SK-N-SH (cell line): Measurements from ENCODE around the gene COL5A2. TPM values are rescaled to one million over a fixed set of nuclear protein-coding genes. Genes with fewer than 3 reads are reported as not detected.

Source experiments
- CTCF ChIA-PET: fragments of 300-600, 350-600 bp; formaldehyde crosslinking; extraction: SDS; loops from one replicate; lab custom pipeline; 2021; lab: Yijun Ruan, JAX
- POLR2A ChIA-PET: fragments of 350-600 bp; sonication (Branson Sonifier 250); formaldehyde crosslinking; extraction: SDS; loops from one replicate; lab custom pipeline; 2020; ENCODE audit warnings: antibody characterized with exemption, inconsistent platforms; lab: Yijun Ruan, JAX
- DNase-seq: peaks from one replicate; pipeline ENCODE4 v3.0.0; 2012
- H2AFZ ChIP-seq: fragments of 200-600 bp; sonication (generic); 2 replicates; pipeline ENCODE4 v1.8.1; 2016; ENCODE audit warnings: antibody characterized with exemption, mild to moderate bottlenecking, low read depth
- H3F3A ChIP-seq: fragments of 200-600 bp; sonication (generic); replicated peaks from 2 replicates; pipeline ENCODE3; 2016; ENCODE audit warnings: antibody characterized with exemption, mild to moderate bottlenecking; ENCODE audit not compliant: insufficient read depth
- H3K27ac ChIP-seq, 2 experiments: fragments of 200-500 bp in 1 of 2; fragments of 200-600 bp in 1 of 2; sonication (Bioruptor generic) in 1 of 2; sonication (generic), shearing (Covaris generic) in 1 of 2; 2 replicates each; pipeline versions ENCODE4 v1.5.1 to v1.6.1; 2014 to 2016; ENCODE audit warnings: low read depth in 2 of 2, inconsistent platforms in 1 of 2, low read length in 1 of 2, mild to moderate bottlenecking in 1 of 2, mixed read lengths in 1 of 2
- H3K27me3 ChIP-seq: fragments of 200-600 bp; sonication (generic), shearing (Covaris generic); 2 replicates; pipeline ENCODE4 v1.6.1; 2016; ENCODE audit warnings: mixed run types; ENCODE audit not compliant: insufficient read depth
- H3K36me3 ChIP-seq, 2 experiments: fragments of 200-500 bp in 1 of 2; fragments of 200-600 bp in 1 of 2; sonication (Bioruptor generic) in 1 of 2; sonication (generic) in 1 of 2; replicated peaks in 1 of 2; 2 replicates each; pipeline versions ENCODE3 to v1.5.1; 2014 to 2016; ENCODE audit warnings: low read length in 1 of 2, mild to moderate bottlenecking in 1 of 2; ENCODE audit not compliant: insufficient read depth in 2 of 2, control insufficient read depth in 1 of 2
- H3K4me1 ChIP-seq, 2 experiments: fragments of 200-500 bp in 1 of 2; fragments of 200-600 bp in 1 of 2; sonication (Bioruptor generic) in 1 of 2; sonication (generic), shearing (Covaris generic) in 1 of 2; 2 replicates each; pipeline versions ENCODE4 v1.5.1 to v1.6.1; 2014 to 2016; ENCODE audit warnings: low read depth in 1 of 2, low read length in 1 of 2, mixed run types in 1 of 2; ENCODE audit not compliant: insufficient read depth in 2 of 2, control insufficient read depth in 1 of 2
- H3K4me2 ChIP-seq: fragments of 200-600 bp; sonication (generic), shearing (Covaris generic); 2 replicates; pipeline ENCODE4 v1.6.1; 2017; ENCODE audit warnings: mixed run types
- H3K4me3 ChIP-seq, 2 experiments: fragments of 200-500 bp in 1 of 2; fragments of 200-600 bp in 1 of 2; sonication (Bioruptor generic) in 1 of 2; sonication (generic), shearing (Covaris generic) in 1 of 2; 2 replicates each; pipeline versions ENCODE4 v1.5.1 to v1.8.1; 2014 to 2016; ENCODE audit warnings: low read depth in 2 of 2, inconsistent platforms in 1 of 2, low read length in 1 of 2, mild to moderate bottlenecking in 1 of 2, mixed read lengths in 1 of 2, moderate library complexity in 1 of 2
- H3K79me2 ChIP-seq: fragments of 200-600 bp; sonication (generic); 2 replicates; pipeline ENCODE4 v1.8.1; 2017; ENCODE audit warnings: mild to moderate bottlenecking; ENCODE audit not compliant: insufficient read depth
- H3K9ac ChIP-seq: fragments of 200-600 bp; sonication (generic); 2 replicates; pipeline ENCODE4 v1.6.1; 2017; ENCODE audit warnings: mixed run types
- H3K9me2 ChIP-seq: fragments of 200-600 bp; sonication (generic); 2 replicates; pipeline ENCODE4 v1.6.1; 2017; ENCODE audit warnings: mixed run types
- H3K9me3 ChIP-seq: fragments of 200-600 bp; sonication (generic); 2 replicates; pipeline ENCODE4 v1.6.1; 2017; ENCODE audit warnings: mixed run types, mild to moderate bottlenecking, moderate library complexity
- H4K20me1 ChIP-seq: fragments of 200-600 bp; sonication (generic); 2 replicates; pipeline ENCODE4 v1.6.1; 2017; ENCODE audit warnings: mild to moderate bottlenecking, mixed run types; ENCODE audit not compliant: insufficient read depth
- CHD2 ChIP-seq: fragments of 150-350 bp; IDR thresholded peaks from 2 replicates; pipeline ENCODE4 v1.6.1; 2018; ENCODE audit warnings: low read length; ENCODE audit not compliant: partially characterized antibody
- ELF1 ChIP-seq: IDR thresholded peaks from 2 replicates; pipeline ENCODE4 v1.4.0; 2012
- EP300 ChIP-seq, 2 experiments: IDR thresholded peaks; 2 replicates each; pipeline versions ENCODE4 v1.4.0 to v1.6.1; 2012; ENCODE audit warnings: borderline replicate concordance in 1 of 2, low read depth in 1 of 2, low read length in 1 of 2
- EZH2phosphoT487 ChIP-seq: fragments of 200-600 bp; sonication (generic); IDR thresholded peaks from 2 replicates; pipeline ENCODE4 v1.6.1; 2017; ENCODE audit warnings: low read depth, mixed run types, mild to moderate bottlenecking, antibody characterized with exemption, moderate library complexity, borderline replicate concordance
- FOSL2 ChIP-seq: IDR thresholded peaks from 2 replicates; pipeline ENCODE4 v1.4.0; 2012; ENCODE audit warnings: low read depth, mild to moderate bottlenecking, moderate library complexity, borderline replicate concordance
- FOXJ3 ChIP-seq: sonication (generic); formaldehyde crosslinking; IDR thresholded peaks from 2 replicates; pipeline ENCODE4 v1.5.1; 2020; ENCODE audit warnings: mild to moderate bottlenecking, missing genetic modification reagents
- FOXM1 ChIP-seq: IDR thresholded peaks from 2 replicates; pipeline ENCODE4 v1.4.0; 2012; ENCODE audit warnings: low read depth, mild to moderate bottlenecking
- GABPA ChIP-seq: IDR thresholded peaks from 2 replicates; pipeline ENCODE4 v1.4.0; 2012; ENCODE audit warnings: low read depth, mild to moderate bottlenecking
- JUND ChIP-seq: IDR thresholded peaks from 2 replicates; pipeline ENCODE4 v1.4.0; 2012
- NRF1 ChIP-seq: IDR thresholded peaks from 2 replicates; pipeline ENCODE4 v1.6.1; 2012; ENCODE audit warnings: low read depth, mild to moderate bottlenecking, low read length
- POLR2AphosphoS5 ChIP-seq: IDR thresholded peaks from 2 replicates; pipeline ENCODE4 v1.6.1; 2012; ENCODE audit warnings: low read depth, low read length
- RAD21 ChIP-seq: IDR thresholded peaks from 2 replicates; pipeline ENCODE4 v1.6.1; 2012; ENCODE audit warnings: mild to moderate bottlenecking, low read length
- RXRA ChIP-seq: IDR thresholded peaks from 2 replicates; pipeline ENCODE4 v1.4.0; 2012; ENCODE audit warnings: low read depth, mild to moderate bottlenecking, borderline replicate concordance
- TAF1 ChIP-seq: IDR thresholded peaks from 2 replicates; pipeline ENCODE4 v1.6.1; 2012; ENCODE audit warnings: low read depth, mild to moderate bottlenecking, low read length, moderate library complexity, borderline replicate concordance
- USF2 ChIP-seq: fragments of 150-350 bp; IDR thresholded peaks from 2 replicates; pipeline ENCODE4 v1.6.1; 2017; ENCODE audit warnings: antibody characterized with exemption, low read length, low read depth, borderline replicate concordance
- WGBS: methylation state at CpG from one replicate; pipeline ENCODE4 v1.1.6; 2017; ENCODE audit warnings: low lambda C conversion rate; 5-methylcytosine and 5-hydroxymethylcytosine counted together
- polyA plus RNA-seq, 3 experiments: library from polyadenylated mRNA; depleted of rRNA; stranded (reverse); fragments of >200 nt; gene quantifications; 2 replicates each; pipeline ENCODE4 v1.2.3, GENCODE V29; 2012
- TF ChIP-seq, protein P1 (sequence below): IDR thresholded peaks from 2 replicates; pipeline ENCODE4 v1.4.0; 2012; ENCODE audit warnings: low read depth
- TF ChIP-seq, protein P2 (sequence below): fragments of 200-600 bp; sonication (generic); IDR thresholded peaks from 2 replicates; pipeline ENCODE4 v1.6.1; 2017; ENCODE audit warnings: antibody characterized with exemption, mild to moderate bottlenecking, moderate library complexity

The COL5A2 gene
- polyA plus RNA-seq, 1 of the 3 experiments (the other 2 are of a cell fraction): 20.4 TPM

- Histone ChIP-seq H3K27me3 (no peaks in the 10 kb centered on the region), H3K79me2 (no peaks in the 10 kb centered on the region), H4K20me1 (no peaks in the 10 kb centered on the region), H3K4me1 (peaks cover 0 to 4% of the 10 kb centered on the region in 2 experiments; a peak in 2 of 4 replicates), H3K9me3 (no peaks in the 10 kb centered on the region), H3K9me2 (no peaks in the 10 kb centered on the region), H3K9ac (no peak overlapping the region), H3F3A (no peaks in the 10 kb centered on the region), H3K4me2 (no peak overlapping the region), H3K4me3 (no peak overlapping the region), H2AFZ (no peak overlapping the region), H3K36me3 (peaks cover 20 to 27% of the 10 kb centered on the region in 2 experiments), H3K27ac (no peak overlapping the region)
- WGBS: 98% methylated on average over 4 of the region's 4 CpGs
- ChIA-PET CTCF (no interaction called here), POLR2A (no interaction called here)
- TF ChIP-seq USF2 (no peak), RAD21 (no peak), CHD2 (no peak), EP300 (IDR thresholded peaks at IDR 0.05; ENCODE audit: borderline replicate concordance in 1 of 2, low read depth in 1 of 2, low read length in 1 of 2) (no peak), POLR2AphosphoS5 (no peak), JUND (no peak), FOXM1 (no peak), TAF1 (no peak), FOSL2 (no peak), ELF1 (no peak)
- TF ChIP-seq, protein P1, sequence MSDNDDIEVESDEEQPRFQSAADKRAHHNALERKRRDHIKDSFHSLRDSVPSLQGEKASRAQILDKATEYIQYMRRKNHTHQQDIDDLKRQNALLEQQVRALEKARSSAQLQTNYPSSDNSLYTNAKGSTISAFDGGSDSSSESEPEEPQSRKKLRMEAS: no peak
- TF ChIP-seq, protein P2, sequence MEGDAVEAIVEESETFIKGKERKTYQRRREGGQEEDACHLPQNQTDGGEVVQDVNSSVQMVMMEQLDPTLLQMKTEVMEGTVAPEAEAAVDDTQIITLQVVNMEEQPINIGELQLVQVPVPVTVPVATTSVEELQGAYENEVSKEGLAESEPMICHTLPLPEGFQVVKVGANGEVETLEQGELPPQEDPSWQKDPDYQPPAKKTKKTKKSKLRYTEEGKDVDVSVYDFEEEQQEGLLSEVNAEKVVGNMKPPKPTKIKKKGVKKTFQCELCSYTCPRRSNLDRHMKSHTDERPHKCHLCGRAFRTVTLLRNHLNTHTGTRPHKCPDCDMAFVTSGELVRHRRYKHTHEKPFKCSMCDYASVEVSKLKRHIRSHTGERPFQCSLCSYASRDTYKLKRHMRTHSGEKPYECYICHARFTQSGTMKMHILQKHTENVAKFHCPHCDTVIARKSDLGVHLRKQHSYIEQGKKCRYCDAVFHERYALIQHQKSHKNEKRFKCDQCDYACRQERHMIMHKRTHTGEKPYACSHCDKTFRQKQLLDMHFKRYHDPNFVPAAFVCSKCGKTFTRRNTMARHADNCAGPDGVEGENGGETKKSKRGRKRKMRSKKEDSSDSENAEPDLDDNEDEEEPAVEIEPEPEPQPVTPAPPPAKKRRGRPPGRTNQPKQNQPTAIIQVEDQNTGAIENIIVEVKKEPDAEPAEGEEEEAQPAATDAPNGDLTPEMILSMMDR: no peak
- no peak for DNase-seq
These were observed 132.2 kb downstream of the COL5A2 start for GRCh38 chr2:189047171-189047888.

- Histone ChIP-seq H3K9ac (no peak overlapping the region), H3K4me1 (peaks cover 0 to 4% of the 10 kb centered on the region in 2 experiments; a peak in 2 of 4 replicates), H3K27ac (no peak overlapping the region), H3K4me2 (no peak overlapping the region), H3K9me2 (no peaks in the 10 kb centered on the region), H3K36me3 (peaks cover 14 to 28% of the 10 kb centered on the region in 2 experiments), H3K27me3 (no peaks in the 10 kb centered on the region), H3K4me3 (no peak overlapping the region), H3K9me3 (no peaks in the 10 kb centered on the region), H3F3A (no peaks in the 10 kb centered on the region), H4K20me1 (no peaks in the 10 kb centered on the region), H3K79me2 (no peaks in the 10 kb centered on the region), H2AFZ (no peak overlapping the region)
- TF ChIP-seq GABPA: no peak
- no peak for TF ChIP-seq RAD21
- TF ChIP-seq FOXJ3: no peak
- TF ChIP-seq FOXM1: no peak
- no peak for TF ChIP-seq RXRA
- TF ChIP-seq JUND: no peak
- no peak for TF ChIP-seq NRF1
- no peak for TF ChIP-seq EZH2phosphoT487
- no peak for TF ChIP-seq USF2
- 93% methylated on average over 2 of the region's 2 CpGs for WGBS
- DNase-seq: no peak
- ChIA-PET CTCF (no interaction called here), POLR2A (no interaction called here)
These were observed 133.2 kb downstream of the COL5A2 start for GRCh38 chr2:189046320-189046719.
